HepG2 (cell line): Measurements from ENCODE around the gene CORO7. TPM values are rescaled to one million over a fixed set of nuclear protein-coding genes. Genes with fewer than 3 reads are reported as not detected.

Experiments
- ATRX ChIP-seq: sonication (generic); formaldehyde crosslinking; IDR thresholded peaks from 2 replicates; pipeline ENCODE4 v1.4.0; 2020; ENCODE audit warnings: missing genetic modification reagents, borderline replicate concordance
- CAMTA2 ChIP-seq: sonication (generic); formaldehyde crosslinking; IDR thresholded peaks from 2 replicates; pipeline ENCODE4 v1.4.0; 2020; ENCODE audit warnings: mild to moderate bottlenecking, missing genetic modification reagents, borderline replicate concordance
- HDAC6 ChIP-seq: fragments of 200-600 bp; sonication (generic); IDR thresholded peaks from 2 replicates; pipeline ENCODE4 v1.7.0; 2017; ENCODE audit warnings: mild to moderate bottlenecking, antibody characterized with exemption, low read length, low read depth
- KDM2A ChIP-seq: sonication (generic); formaldehyde crosslinking; IDR thresholded peaks from 2 replicates; pipeline ENCODE4 v1.4.0; 2020; ENCODE audit warnings: low read depth, missing genetic modification reagents, borderline replicate concordance
- NR2C2 ChIP-seq: sonication (generic); formaldehyde crosslinking; IDR thresholded peaks from 2 replicates; pipeline ENCODE4 v1.4.0; 2020; ENCODE audit warnings: missing genetic modification reagents, mild to moderate bottlenecking, moderate library complexity, borderline replicate concordance
- PCBP1 ChIP-seq: fragments of 200-400 bp; formaldehyde crosslinking; IDR thresholded peaks from 2 replicates; pipeline ENCODE4 v1.6.1; 2017; ENCODE audit warnings: mild to moderate bottlenecking, low read depth, low read length, borderline replicate concordance
- RBFOX2 ChIP-seq: fragments of 200-400 bp; formaldehyde crosslinking; IDR thresholded peaks from 2 replicates; pipeline ENCODE4 v1.6.1; 2017; ENCODE audit warnings: low read depth, mild to moderate bottlenecking, low read length
- SCMH1 ChIP-seq: sonication (generic); formaldehyde crosslinking; IDR thresholded peaks from 2 replicates; pipeline ENCODE4 v1.9.0; 2021; ENCODE audit warnings: missing genetic modification reagents, mild to moderate bottlenecking, borderline replicate concordance
- SP140L ChIP-seq: sonication (generic); formaldehyde crosslinking; IDR thresholded peaks from 2 replicates; pipeline ENCODE4 v1.4.0; 2020; ENCODE audit warnings: missing genetic modification reagents, borderline replicate concordance
- ZBTB37 ChIP-seq: sonication (generic); formaldehyde crosslinking; IDR thresholded peaks from 2 replicates; pipeline ENCODE4 v1.4.0; 2020; ENCODE audit warnings: mild to moderate bottlenecking, missing genetic modification reagents
- ZBTB42 ChIP-seq: sonication (generic); formaldehyde crosslinking; IDR thresholded peaks from 2 replicates; pipeline ENCODE4 v1.5.0; 2020; ENCODE audit warnings: mild to moderate bottlenecking, missing genetic modification reagents
- ZBTB7B ChIP-seq: sonication (generic); formaldehyde crosslinking; IDR thresholded peaks from 2 replicates; pipeline ENCODE4 v1.4.0; 2020; ENCODE audit warnings: missing genetic modification reagents
- ZKSCAN5 ChIP-seq: sonication (generic); formaldehyde crosslinking; IDR thresholded peaks from 2 replicates; pipeline ENCODE4 v1.5.1; 2020; ENCODE audit warnings: mild to moderate bottlenecking, missing genetic modification reagents
- ZNF121 ChIP-seq: sonication (generic); formaldehyde crosslinking; IDR thresholded peaks from 2 replicates; pipeline ENCODE4 v1.5.0; 2020; ENCODE audit warnings: mild to moderate bottlenecking, missing genetic modification reagents
- ZNF160 ChIP-seq: sonication (generic); formaldehyde crosslinking; IDR thresholded peaks from 2 replicates; pipeline ENCODE4 v1.8.0; 2022; ENCODE audit warnings: mild to moderate bottlenecking, inconsistent platforms, missing genetic modification reagents
- ZNF687 ChIP-seq: sonication (generic); formaldehyde crosslinking; IDR thresholded peaks from 2 replicates; pipeline ENCODE4 v1.5.1; 2020; ENCODE audit warnings: mild to moderate bottlenecking, missing genetic modification reagents, moderate library complexity
- ZNF746 ChIP-seq: sonication (generic); formaldehyde crosslinking; IDR thresholded peaks from 2 replicates; pipeline ENCODE4 v1.8.0; 2022; ENCODE audit warnings: mild to moderate bottlenecking, missing genetic modification reagents
- ZNF776 ChIP-seq: sonication (generic); formaldehyde crosslinking; IDR thresholded peaks from 2 replicates; pipeline ENCODE4 v1.4.0; 2020; ENCODE audit warnings: mild to moderate bottlenecking, missing genetic modification reagents
- ZNF777 ChIP-seq: sonication (generic); formaldehyde crosslinking; IDR thresholded peaks from 2 replicates; pipeline ENCODE4 v1.4.0; 2020; ENCODE audit warnings: missing genetic modification reagents
- ZSCAN22 ChIP-seq: sonication (generic); formaldehyde crosslinking; IDR thresholded peaks from 2 replicates; pipeline ENCODE4 v1.4.0; 2020; ENCODE audit warnings: mild to moderate bottlenecking, missing genetic modification reagents
- polyA plus RNA-seq, 8 experiments: library from polyadenylated mRNA; depleted of rRNA in 3 of 8; stranded (reverse) in 7 of 8; unstranded in 1 of 8; fragments of >200 nt; fragmentation: Illumina TruSeq in 4 of 8; extraction: Trizol in 4 of 8; gene quantifications; 2 replicates each; pipeline versions ENCODE4 v1.2.1 to v1.2.3, GENCODE V29; 2011 to 2016; ENCODE audit warnings: low read depth in 4 of 8, missing spikeins in 1 of 8, mixed read lengths in 1 of 8; ENCODE audit not compliant: insufficient read depth in 1 of 8
- total RNA-seq, 5 experiments: library from RNA; depleted of rRNA; stranded (reverse); fragments of >200 nt; fragmentation: Illumina TruSeq; extraction: Trizol; gene quantifications; 2 replicates each; pipeline ENCODE4 v1.2.3, GENCODE V29; 2016; ENCODE audit warnings: low read depth in 1 of 5
- TF ChIP-seq, protein P1 (sequence below): sonication (generic); formaldehyde crosslinking; IDR thresholded peaks from 2 replicates; pipeline ENCODE4 v1.8.0; 2022; ENCODE audit warnings: missing genetic modification reagents, mild to moderate bottlenecking, inconsistent platforms, borderline replicate concordance
- TF ChIP-seq, protein P2 (sequence below): IDR thresholded peaks from 2 replicates; pipeline ENCODE4 v1.6.1; 2016; ENCODE audit warnings: control low read depth

The CORO7 gene
- total and polyA plus RNA-seq, 2 of the 13 experiments (the other 11 are each of a cell fraction or from before 2014, with no cell fraction given), result 9.9 to 14.3 TPM

DNA sequence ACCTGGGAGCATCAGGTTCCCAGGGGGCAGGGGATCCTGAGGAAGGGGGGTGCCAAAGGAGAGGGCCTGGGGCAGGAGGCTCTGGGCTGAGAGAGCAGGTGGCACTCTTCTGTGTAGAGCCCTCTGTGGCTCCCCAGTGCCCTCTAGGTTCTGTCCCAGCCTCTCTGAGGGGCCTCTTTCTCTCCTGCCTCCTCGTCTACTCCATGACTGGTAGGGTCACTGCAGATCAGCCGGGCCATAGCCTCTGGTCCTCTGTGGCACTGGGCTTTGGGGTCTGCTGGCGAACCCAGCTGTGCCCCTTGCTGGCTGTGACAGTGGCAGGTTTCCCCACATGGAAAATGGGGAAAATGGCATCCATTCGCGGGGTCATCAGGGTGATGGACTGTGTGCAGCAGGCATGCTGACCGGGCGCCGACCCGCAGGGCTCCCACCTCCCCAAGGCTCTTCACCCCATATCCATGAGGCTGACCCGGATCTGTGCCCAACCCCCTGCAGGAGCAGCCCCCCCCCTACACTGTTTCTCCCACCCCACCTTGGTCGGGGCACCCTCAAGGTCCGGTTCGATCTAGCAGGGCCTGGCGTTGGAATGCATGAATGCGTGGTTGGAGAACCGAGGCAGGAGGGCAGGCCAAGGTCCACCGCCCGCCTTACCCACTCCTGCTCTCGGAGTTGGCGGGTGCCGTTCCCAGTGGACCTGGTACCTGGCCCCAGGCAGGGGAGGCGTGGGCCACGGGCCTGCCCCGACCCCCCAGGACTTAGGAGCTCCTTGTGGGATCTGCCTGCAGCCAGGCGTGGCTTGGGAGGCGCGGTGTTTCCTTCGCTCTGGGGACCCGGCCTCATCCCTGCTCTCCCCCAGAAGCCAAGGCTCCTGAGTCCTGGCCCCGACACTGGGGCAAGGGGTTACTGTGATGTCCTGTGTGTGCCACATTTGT is 94.0 kb downstream of the CORO7 start (continued):
- TF ChIP-seq SCMH1 (CRISPR knock-in tag) (no peak), CAMTA2 (no peak), ZNF160 (CRISPR knock-in tag) (no peak), ZNF777 (CRISPR knock-in tag) (no peak), PCBP1 (no peak), ZNF121 (CRISPR knock-in tag) (0 out of 2 replicates have a peak, but pooled peaks have one; percentile 25), ZBTB7B (CRISPR knock-in tag) (no peak), ZBTB42 (CRISPR knock-in tag) (no peak), ZBTB37 (CRISPR knock-in tag) (no peak), RBFOX2 (no peak), ZNF746 (no peak), ZNF687 (peak; percentile 2; the same call in 1 of the 2 replicates), SP140L (CRISPR knock-in tag) (no peak), HDAC6 (no peak), NR2C2 (CRISPR knock-in tag) (no peak), ATRX (no peak), ZNF776 (0 out of 2 replicates have a peak, but pooled peaks have one; percentile 32), ZSCAN22 (CRISPR knock-in tag) (no peak), ZKSCAN5 (CRISPR knock-in tag) (no peak), KDM2A (CRISPR knock-in tag) (peak; percentile 46; the same call in 1 of the 2 replicates)
- TF ChIP-seq, protein P1, sequence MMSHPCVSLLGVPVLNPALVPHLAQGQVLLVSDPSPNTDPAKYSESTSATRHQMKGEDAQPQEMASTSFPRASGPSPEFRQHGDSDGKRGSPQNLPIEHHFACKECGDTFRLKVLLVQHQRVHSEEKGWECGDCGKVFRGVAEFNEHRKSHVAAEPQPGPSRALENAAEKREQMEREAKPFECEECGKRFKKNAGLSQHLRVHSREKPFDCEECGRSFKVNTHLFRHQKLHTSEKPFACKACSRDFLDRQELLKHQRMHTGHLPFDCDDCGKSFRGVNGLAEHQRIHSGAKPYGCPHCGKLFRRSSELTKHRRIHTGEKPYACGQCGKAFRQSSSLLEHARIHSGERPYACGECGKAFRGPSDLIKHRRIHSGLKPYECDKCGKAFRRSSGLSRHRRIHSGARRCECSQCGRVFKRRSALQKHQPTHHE, result no peak
- TF ChIP-seq, protein P2, sequence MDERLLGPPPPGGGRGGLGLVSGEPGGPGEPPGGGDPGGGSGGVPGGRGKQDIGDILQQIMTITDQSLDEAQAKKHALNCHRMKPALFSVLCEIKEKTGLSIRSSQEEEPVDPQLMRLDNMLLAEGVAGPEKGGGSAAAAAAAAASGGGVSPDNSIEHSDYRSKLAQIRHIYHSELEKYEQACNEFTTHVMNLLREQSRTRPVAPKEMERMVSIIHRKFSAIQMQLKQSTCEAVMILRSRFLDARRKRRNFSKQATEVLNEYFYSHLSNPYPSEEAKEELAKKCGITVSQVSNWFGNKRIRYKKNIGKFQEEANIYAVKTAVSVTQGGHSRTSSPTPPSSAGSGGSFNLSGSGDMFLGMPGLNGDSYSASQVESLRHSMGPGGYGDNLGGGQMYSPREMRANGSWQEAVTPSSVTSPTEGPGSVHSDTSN (CRISPR knock-in tag), result no peak
